ENCODE measurements around the gene DCLK2. TPM values are rescaled to one million over a fixed set of nuclear protein-coding genes. Genes with fewer than 3 reads are reported as not detected.

The DCLK2 gene
- total RNA-seq, 1 donor from 2014 or later: 49.2 TPM

DNA sequence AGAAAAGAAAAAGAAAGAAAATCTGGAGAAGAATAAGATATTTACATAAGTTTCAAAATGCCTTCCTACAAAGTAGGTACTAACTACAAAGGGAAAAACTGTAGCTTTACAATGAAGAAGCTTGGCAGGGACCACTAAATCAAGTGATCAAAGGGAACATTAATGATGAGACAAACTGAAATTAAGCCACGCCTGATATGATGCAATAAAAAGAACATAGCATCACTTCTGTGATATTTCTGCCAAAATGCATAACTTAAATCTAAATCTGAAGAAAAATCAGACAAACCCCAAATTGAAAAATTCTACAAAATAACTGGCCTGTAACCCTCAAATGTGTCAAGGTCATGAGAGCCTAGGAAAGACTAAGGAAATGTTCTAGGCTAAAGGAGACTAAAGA, 8.9 kb upstream of the DCLK2 start:
- Mint-ChIP-seq H3K36me3 (no peaks in the 10 kb centered on the region), H3K27me3 (ENCODE audit: low read depth) (peaks cover 2% of the 10 kb centered on the region), H3K4me1 (peaks cover 27% of the 10 kb centered on the region), H3K27ac (no peak overlapping the region), H3K9me3 (peaks cover 21% of the 10 kb centered on the region), H3K4me3 (no peak overlapping the region)
- no peak for DNase-seq (ENCODE audit: low spot score in 2 of 2, unreplicated experiment in 2 of 2)
- TF ChIP-seq, protein P1, sequence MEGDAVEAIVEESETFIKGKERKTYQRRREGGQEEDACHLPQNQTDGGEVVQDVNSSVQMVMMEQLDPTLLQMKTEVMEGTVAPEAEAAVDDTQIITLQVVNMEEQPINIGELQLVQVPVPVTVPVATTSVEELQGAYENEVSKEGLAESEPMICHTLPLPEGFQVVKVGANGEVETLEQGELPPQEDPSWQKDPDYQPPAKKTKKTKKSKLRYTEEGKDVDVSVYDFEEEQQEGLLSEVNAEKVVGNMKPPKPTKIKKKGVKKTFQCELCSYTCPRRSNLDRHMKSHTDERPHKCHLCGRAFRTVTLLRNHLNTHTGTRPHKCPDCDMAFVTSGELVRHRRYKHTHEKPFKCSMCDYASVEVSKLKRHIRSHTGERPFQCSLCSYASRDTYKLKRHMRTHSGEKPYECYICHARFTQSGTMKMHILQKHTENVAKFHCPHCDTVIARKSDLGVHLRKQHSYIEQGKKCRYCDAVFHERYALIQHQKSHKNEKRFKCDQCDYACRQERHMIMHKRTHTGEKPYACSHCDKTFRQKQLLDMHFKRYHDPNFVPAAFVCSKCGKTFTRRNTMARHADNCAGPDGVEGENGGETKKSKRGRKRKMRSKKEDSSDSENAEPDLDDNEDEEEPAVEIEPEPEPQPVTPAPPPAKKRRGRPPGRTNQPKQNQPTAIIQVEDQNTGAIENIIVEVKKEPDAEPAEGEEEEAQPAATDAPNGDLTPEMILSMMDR (IDR thresholded peaks at IDR 0.05; ENCODE audit: unreplicated experiment): no peak

DNA sequence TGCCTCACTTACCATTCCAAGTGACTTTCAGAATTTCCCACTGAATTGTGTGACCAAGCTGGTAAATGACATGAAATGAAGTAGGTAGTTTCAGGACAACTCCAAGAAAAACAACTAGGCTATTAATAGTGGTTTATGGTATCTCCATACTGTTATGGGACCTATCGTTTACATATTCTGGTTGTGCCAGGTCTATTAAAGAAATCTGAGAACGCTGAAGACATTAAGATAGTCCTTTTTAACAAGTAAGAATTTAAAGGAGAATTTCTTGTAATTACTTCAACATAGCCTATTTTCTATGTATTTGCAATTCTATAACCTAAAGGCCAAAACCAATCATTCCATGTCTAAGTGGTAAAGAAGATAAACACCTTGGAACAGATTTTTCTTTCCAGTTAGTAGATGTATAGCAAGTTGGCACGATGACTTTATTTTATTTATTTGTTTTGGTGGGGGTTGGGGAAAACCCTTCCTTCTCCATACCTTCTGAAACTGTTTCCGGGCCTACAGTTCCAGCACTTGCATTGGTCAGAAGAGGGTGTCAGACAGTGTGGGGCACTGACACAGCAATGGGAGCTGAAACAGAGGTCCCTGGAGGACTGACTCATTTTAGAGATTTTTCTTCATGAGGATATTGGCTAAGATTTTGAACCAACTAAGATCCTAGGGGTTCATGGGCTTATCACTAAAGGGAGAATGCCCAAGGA, 7.6 kb upstream of the DCLK2 start:
- TF ChIP-seq, protein P1 (IDR thresholded peaks at IDR 0.05; ENCODE audit: unreplicated experiment): no peak
- H3K4me3 Mint-ChIP-seq: no peak overlapping the region
- peaks cover 2% of the 10 kb centered on the region for H3K27me3 Mint-ChIP-seq (ENCODE audit: low read depth)
- H3K9me3 Mint-ChIP-seq: peaks cover 9% of the 10 kb centered on the region
- peaks cover 27% of the 10 kb centered on the region for H3K4me1 Mint-ChIP-seq
- H3K36me3 Mint-ChIP-seq: no peaks in the 10 kb centered on the region
- no peak overlapping the region for H3K27ac Mint-ChIP-seq
- DNase-seq (ENCODE audit: low spot score in 2 of 2, unreplicated experiment in 2 of 2): no peak

DNA sequence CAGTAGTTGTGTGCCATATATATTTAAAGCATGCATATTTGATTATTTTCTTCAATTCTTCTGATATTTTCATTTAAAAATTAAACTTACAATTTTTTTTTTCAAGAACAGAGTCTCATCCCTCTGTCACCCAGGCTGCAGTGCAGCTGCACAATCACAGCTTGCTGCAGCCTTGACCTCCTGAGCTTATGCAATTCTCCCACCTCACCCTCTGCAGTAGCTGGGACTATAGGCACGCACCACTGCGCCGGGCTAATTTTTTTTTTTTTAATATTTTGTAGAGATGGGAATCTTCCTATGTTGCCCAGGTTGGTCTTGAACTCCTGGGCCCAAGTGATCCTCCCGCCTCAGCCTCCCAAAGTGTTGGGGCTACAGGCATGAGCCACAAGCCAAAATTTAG, 5.8 kb upstream of the DCLK2 start:
- H3K27me3 Mint-ChIP-seq (ENCODE audit: low read depth): peaks cover 2% of the 10 kb centered on the region
- no peaks in the 10 kb centered on the region for H3K9me3 Mint-ChIP-seq
- no peak for DNase-seq (ENCODE audit: low spot score in 2 of 2, unreplicated experiment in 2 of 2)
- TF ChIP-seq, protein P1 (IDR thresholded peaks at IDR 0.05; ENCODE audit: unreplicated experiment): no peak
- H3K4me1 Mint-ChIP-seq: peaks cover 29% of the 10 kb centered on the region
- H3K36me3 Mint-ChIP-seq: no peaks in the 10 kb centered on the region
- H3K4me3 Mint-ChIP-seq: no peak overlapping the region
- H3K27ac Mint-ChIP-seq: peak overlapping the region; percentile 76

DNA sequence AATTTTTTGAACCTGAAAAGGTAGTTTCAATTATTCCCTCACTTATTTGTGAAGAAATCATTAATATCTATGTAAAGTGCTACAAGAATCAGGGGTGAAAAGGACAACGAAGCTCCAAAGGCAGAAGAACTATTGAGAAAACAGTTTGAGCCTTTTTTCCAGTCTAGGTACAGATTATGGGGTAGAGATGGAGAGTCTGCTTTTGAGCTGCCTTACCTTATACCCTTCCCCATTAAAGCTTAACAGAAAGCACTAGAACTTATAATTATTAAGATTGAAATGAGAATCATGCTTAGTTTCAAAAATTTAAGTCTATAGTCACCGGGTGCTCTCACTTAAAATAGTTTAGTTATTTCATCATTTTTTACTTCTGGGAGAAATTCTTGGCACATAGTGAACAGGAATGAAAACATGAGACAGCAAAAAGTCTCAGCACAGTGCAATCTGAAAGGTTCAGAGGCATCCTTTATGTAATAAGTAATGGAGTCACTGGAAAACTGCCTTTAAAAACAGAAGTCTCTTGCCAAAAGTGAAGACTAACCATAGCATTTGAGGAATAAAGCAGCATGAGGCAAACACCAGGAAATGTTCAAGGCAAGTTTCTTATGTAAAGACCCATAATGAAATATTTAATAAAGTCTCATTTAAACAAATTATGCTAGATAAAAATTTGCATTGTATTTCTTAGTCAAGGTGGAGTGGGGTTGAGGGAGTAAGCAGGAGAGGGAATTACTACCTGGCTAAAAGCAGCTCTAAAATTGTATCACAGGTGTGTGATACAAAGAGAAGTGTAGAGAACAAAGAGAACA, 5.1 kb upstream of the DCLK2 start:
- H3K36me3 Mint-ChIP-seq: no peaks in the 10 kb centered on the region
- TF ChIP-seq, protein P1 (IDR thresholded peaks at IDR 0.05; ENCODE audit: unreplicated experiment): no peak
- DNase-seq (ENCODE audit: low spot score in 2 of 2, unreplicated experiment in 2 of 2): no peak
- no peaks in the 10 kb centered on the region for H3K9me3 Mint-ChIP-seq
- no peaks in the 10 kb centered on the region for H3K27me3 Mint-ChIP-seq (ENCODE audit: low read depth)
- peak overlapping the region; percentile 76 for H3K27ac Mint-ChIP-seq
- no peak overlapping the region for H3K4me3 Mint-ChIP-seq
- H3K4me1 Mint-ChIP-seq: peaks cover 33% of the 10 kb centered on the region

DNA sequence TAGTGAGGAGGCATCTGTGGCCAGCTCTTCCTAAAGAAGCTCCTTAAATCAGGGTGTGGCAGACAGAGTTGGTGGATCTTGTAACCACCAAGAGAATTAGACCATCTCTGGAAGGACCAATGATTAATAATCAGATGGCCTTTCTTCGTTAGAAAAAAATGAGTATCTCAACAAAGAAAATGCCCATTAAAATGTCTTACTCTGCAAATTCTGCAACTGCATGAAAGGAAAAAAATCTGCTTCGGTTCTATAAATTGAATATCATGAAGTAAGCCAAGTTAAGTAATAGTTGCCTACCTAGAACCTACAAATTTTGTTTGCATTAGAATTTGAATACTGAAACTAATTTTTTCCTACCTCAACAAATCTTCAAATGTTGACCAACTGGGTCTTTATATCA, 4.2 kb upstream of the DCLK2 start:
- Mint-ChIP-seq H3K9me3 (no peaks in the 10 kb centered on the region), H3K4me3 (no peak overlapping the region), H3K36me3 (no peaks in the 10 kb centered on the region), H3K4me1 (peaks cover 33% of the 10 kb centered on the region), H3K27me3 (ENCODE audit: low read depth) (no peaks in the 10 kb centered on the region), H3K27ac (no peak overlapping the region)
- no peak for DNase-seq (ENCODE audit: low spot score in 2 of 2, unreplicated experiment in 2 of 2)
- TF ChIP-seq, protein P1 (IDR thresholded peaks at IDR 0.05; ENCODE audit: unreplicated experiment): no peak
